ENCODE data around the gene EBF4. TPM values are rescaled to one million over a fixed set of nuclear protein-coding genes. Genes with fewer than 3 reads are reported as not detected.

Gene EBF4
- polyA plus RNA-seq, 3 donors, result 0.12 TPM; not detected in 2

DNA sequence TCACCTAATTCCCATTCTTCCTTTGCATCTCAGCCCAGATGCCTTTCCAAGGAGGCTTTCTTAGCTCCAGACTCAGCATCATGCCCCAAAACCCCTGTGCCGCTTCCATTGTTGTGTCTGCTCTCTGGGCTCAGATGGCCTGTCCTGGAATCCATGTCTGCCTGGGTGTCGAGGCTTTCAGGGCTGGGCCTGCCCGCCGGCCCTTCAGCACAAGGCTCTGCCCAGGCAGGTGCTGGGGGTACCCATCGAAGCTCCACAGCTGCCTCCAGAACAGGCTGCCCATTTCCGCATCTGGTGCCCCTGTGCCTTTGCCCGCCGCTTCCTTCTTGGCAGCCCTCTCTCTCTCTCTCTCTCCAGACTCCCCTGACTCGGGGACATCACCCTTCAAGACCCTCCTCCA, 106.7 kb downstream of the EBF4 start:
- Mint-ChIP-seq H3K27me3 (ENCODE audit: low read depth in 3 of 3) (peaks cover 38 to 47% (median 41%) of the 10 kb centered on the region in 3 donors), H3K4me1 (peaks cover 29% of the 10 kb centered on the region), H3K4me3 (peak overlapping the region; percentile 85 to 100), H3K27ac (peak overlapping the region in 1 of 7 donors; percentile 60), H3K9me3 (peaks cover 0 to 10% (median 5%) of the 10 kb centered on the region in 7 donors), H3K36me3 (peaks cover 3 to 8% of the 10 kb centered on the region in 2 donors)
- intact Hi-C loops (cut with micrococcal nuclease), result no loop called here
- Histone ChIP-seq H3K27me3 (ENCODE audit: control insufficient read depth in 2 of 2, insufficient read depth in 2 of 2, low read length in 2 of 2) (peaks cover 16 to 46% of the 10 kb centered on the region in 2 donors), H3K4me3 (replicated peaks in 1 of 3; ENCODE audit: low read depth in 2 of 3, low read length in 3 of 3) (peak overlapping the region; percentile 35 to 77 (median 36)), H2AFZ (ENCODE audit: insufficient read depth, low read depth, low read length, poor library complexity, severe bottlenecking) (peak overlapping the region; percentile 83), H3K4me1 (ENCODE audit: control insufficient read depth in 1 of 2, insufficient read depth in 2 of 2, low read length in 2 of 2) (peaks cover 23 to 26% of the 10 kb centered on the region in 2 donors), H3K79me2 (ENCODE audit: insufficient read depth, low read length) (no peaks in the 10 kb centered on the region), H3K36me3 (replicated peaks in 1 of 2; ENCODE audit: control insufficient read depth in 1 of 2, insufficient read depth in 2 of 2, low read length in 2 of 2) (no peaks in the 10 kb centered on the region), H3K9ac (ENCODE audit: insufficient read depth, low read length, poor library complexity, severe bottlenecking) (peak overlapping the region; percentile 36), H3K4me2 (replicated peaks; ENCODE audit: extremely low read depth, low read length, poor library complexity, severe bottlenecking) (peak overlapping the region; percentile 85), H4K20me1 (ENCODE audit: insufficient read depth, low read length) (no peaks in the 10 kb centered on the region), H3K27ac (ENCODE audit: low read depth in 1 of 2, low read length in 2 of 2) (no peak overlapping the region), H3K9me3 (replicated peaks in 1 of 2; ENCODE audit: control insufficient read depth in 1 of 2, insufficient read depth in 1 of 2, low read length in 2 of 2) (no peaks in the 10 kb centered on the region)
- 41% methylated on average over 9 of the region's 9 CpGs for WGBS (ENCODE audit: insufficient coverage)
- TF ChIP-seq, protein P1, sequence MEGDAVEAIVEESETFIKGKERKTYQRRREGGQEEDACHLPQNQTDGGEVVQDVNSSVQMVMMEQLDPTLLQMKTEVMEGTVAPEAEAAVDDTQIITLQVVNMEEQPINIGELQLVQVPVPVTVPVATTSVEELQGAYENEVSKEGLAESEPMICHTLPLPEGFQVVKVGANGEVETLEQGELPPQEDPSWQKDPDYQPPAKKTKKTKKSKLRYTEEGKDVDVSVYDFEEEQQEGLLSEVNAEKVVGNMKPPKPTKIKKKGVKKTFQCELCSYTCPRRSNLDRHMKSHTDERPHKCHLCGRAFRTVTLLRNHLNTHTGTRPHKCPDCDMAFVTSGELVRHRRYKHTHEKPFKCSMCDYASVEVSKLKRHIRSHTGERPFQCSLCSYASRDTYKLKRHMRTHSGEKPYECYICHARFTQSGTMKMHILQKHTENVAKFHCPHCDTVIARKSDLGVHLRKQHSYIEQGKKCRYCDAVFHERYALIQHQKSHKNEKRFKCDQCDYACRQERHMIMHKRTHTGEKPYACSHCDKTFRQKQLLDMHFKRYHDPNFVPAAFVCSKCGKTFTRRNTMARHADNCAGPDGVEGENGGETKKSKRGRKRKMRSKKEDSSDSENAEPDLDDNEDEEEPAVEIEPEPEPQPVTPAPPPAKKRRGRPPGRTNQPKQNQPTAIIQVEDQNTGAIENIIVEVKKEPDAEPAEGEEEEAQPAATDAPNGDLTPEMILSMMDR (IDR thresholded peaks at IDR 0.05), result no peak
- no peak for DNase-seq

GRCh38 chr20:2799688-2800520, 107.3 kb downstream of the EBF4 start:
- H3K4me3 Mint-ChIP-seq, result peak overlapping the region; percentile 85 to 100
- Histone ChIP-seq H2AFZ (ENCODE audit: insufficient read depth, low read depth, low read length, poor library complexity, severe bottlenecking) (peak overlapping the region; percentile 83), H3K27ac (ENCODE audit: low read depth in 1 of 2, low read length in 2 of 2) (no peak overlapping the region), H3K36me3 (replicated peaks in 1 of 2; ENCODE audit: control insufficient read depth in 1 of 2, insufficient read depth in 2 of 2, low read length in 2 of 2) (no peaks in the 10 kb centered on the region), H3K79me2 (ENCODE audit: insufficient read depth, low read length) (no peaks in the 10 kb centered on the region), H3K9me3 (replicated peaks in 1 of 2; ENCODE audit: control insufficient read depth in 1 of 2, insufficient read depth in 1 of 2, low read length in 2 of 2) (no peaks in the 10 kb centered on the region), H3K4me2 (replicated peaks; ENCODE audit: extremely low read depth, low read length, poor library complexity, severe bottlenecking) (peak overlapping the region; percentile 85), H3K4me3 (replicated peaks in 1 of 3; ENCODE audit: low read depth in 2 of 3, low read length in 3 of 3) (peak overlapping the region; percentile 35 to 77 (median 36)), H3K4me1 (ENCODE audit: control insufficient read depth in 1 of 2, insufficient read depth in 2 of 2, low read length in 2 of 2) (peaks cover 23 to 26% of the 10 kb centered on the region in 2 donors), H4K20me1 (ENCODE audit: insufficient read depth, low read length) (no peaks in the 10 kb centered on the region), H3K27me3 (ENCODE audit: control insufficient read depth in 2 of 2, insufficient read depth in 2 of 2, low read length in 2 of 2) (peaks cover 19 to 52% of the 10 kb centered on the region in 2 donors), H3K9ac (ENCODE audit: insufficient read depth, low read length, poor library complexity, severe bottlenecking) (peak overlapping the region; percentile 36)
- no peak for DNase-seq
- H3K27ac Mint-ChIP-seq, result peak overlapping the region in 3 of 7 donors; percentile 57 to 86 (median 71)
- H3K27me3 Mint-ChIP-seq (ENCODE audit: low read depth in 3 of 3), result peaks cover 44 to 54% (median 47%) of the 10 kb centered on the region in 3 donors
- H3K36me3 Mint-ChIP-seq, result peaks cover 3 to 8% of the 10 kb centered on the region in 2 donors
- 6% methylated on average over 59 of the region's 61 CpGs for WGBS (ENCODE audit: insufficient coverage)
- intact Hi-C loops (cut with micrococcal nuclease), result no loop called here
- peaks cover 29% of the 10 kb centered on the region for H3K4me1 Mint-ChIP-seq
- TF ChIP-seq, protein P1 (IDR thresholded peaks at IDR 0.05), result no peak
- peaks cover 0 to 10% (median 5%) of the 10 kb centered on the region in 7 donors for H3K9me3 Mint-ChIP-seq
